ENCODE data around the gene NARF. TPM values are rescaled to one million over a fixed set of nuclear protein-coding genes. Genes with fewer than 3 reads are reported as not detected.

Gene NARF
- total RNA-seq, 1 experiment from 2014 or later = 20.6 TPM

DNA sequence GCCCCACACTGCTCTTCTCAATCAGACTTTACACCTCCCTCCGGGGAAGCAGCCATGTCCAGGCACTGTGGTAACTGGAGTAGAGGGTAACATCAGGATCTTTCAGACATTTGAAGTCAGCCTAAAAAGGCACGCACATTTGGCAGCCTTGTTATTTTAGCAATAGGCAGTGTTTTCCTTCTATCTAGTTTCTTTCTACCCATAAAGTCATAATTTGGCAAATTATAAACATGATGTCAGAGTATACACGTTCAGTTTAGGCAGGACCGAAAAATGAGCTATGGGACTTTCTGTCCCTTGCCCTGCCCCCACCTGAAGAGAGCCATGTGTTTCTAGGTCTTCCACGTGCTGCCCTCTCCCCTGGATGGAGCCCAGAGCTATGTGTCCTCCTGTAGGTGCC, 21.1 kb downstream of the NARF start:
- no peaks in the 10 kb centered on the region for H3K9me3 Mint-ChIP-seq (ENCODE audit: unreplicated experiment)
- H3K27me3 Mint-ChIP-seq (ENCODE audit: insufficient read depth, unreplicated experiment) = no peaks in the 10 kb centered on the region
- no peak overlapping the region for H3K27ac Mint-ChIP-seq (ENCODE audit: low read depth, unreplicated experiment)
- H3K4me3 Mint-ChIP-seq (ENCODE audit: unreplicated experiment) = no peak overlapping the region
- H3K4me1 Mint-ChIP-seq (ENCODE audit: insufficient read depth, unreplicated experiment) = no peaks in the 10 kb centered on the region
- no TSS peak for BruUV-seq (replicated peaks)
- ChIA-PET POLR2A (no interaction called here), CTCF (no interaction called here)
- intact Hi-C loops (cut with micrococcal nuclease) = no loop called here
- peaks cover 46% of the 10 kb centered on the region for H3K36me3 Mint-ChIP-seq (ENCODE audit: insufficient read depth, unreplicated experiment)
- no peak for DNase-seq (ENCODE audit: unreplicated experiment)
- TF ChIP-seq, protein P1, sequence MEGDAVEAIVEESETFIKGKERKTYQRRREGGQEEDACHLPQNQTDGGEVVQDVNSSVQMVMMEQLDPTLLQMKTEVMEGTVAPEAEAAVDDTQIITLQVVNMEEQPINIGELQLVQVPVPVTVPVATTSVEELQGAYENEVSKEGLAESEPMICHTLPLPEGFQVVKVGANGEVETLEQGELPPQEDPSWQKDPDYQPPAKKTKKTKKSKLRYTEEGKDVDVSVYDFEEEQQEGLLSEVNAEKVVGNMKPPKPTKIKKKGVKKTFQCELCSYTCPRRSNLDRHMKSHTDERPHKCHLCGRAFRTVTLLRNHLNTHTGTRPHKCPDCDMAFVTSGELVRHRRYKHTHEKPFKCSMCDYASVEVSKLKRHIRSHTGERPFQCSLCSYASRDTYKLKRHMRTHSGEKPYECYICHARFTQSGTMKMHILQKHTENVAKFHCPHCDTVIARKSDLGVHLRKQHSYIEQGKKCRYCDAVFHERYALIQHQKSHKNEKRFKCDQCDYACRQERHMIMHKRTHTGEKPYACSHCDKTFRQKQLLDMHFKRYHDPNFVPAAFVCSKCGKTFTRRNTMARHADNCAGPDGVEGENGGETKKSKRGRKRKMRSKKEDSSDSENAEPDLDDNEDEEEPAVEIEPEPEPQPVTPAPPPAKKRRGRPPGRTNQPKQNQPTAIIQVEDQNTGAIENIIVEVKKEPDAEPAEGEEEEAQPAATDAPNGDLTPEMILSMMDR (IDR thresholded peaks at IDR 0.05; ENCODE audit: unreplicated experiment) = no peak

DNA sequence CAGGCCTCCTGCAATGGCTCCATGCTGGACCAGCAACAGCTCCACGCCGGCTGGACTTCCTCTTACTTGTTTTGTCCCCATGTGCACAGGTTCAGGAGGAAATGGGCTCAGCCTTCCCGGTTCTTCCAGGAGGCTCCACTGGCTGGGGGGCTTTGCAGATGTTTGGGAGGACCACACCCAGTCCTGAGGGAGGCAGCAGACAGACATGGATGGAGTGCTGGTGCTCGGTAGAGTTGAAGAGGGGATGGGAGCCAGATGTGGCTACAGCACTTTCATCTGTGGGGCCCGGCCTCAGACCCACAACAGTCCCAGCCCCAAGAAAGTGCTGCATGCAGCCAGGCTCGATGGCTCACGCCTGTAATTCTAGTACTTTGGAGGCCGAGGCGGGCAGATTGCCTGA, 21.8 kb downstream of the NARF start:
- no peak overlapping the region for H3K4me3 Mint-ChIP-seq (ENCODE audit: unreplicated experiment)
- POLR2A ChIA-PET = no interaction called here

DNA sequence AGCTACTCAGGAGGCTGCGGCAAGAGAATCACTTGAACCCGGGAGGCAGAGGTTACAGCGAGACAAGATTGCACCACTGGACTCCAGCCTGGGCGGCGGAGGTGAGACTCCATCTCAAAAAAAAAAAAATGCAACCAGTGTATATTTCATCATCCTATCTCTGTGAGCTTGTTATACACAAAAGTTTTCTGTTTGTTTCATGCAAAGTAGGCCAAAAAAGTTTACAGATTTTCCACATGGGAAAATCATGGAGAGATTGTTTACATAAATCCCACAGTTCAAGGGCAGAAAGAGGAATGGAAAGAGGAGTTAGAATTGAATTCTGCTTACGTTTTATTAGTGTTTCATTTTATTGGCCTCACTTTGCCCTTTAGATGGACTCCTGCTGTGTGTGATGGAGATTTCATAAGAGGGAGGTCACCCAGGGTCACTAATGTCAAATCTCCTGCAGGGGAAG, 24.7 kb downstream of the NARF start:
- no peak for DNase-seq (ENCODE audit: unreplicated experiment)
- Mint-ChIP-seq H3K36me3 (ENCODE audit: insufficient read depth, unreplicated experiment) (peaks cover 40% of the 10 kb centered on the region), H3K27ac (ENCODE audit: low read depth, unreplicated experiment) (no peak overlapping the region), H3K4me1 (ENCODE audit: insufficient read depth, unreplicated experiment) (peaks cover 8% of the 10 kb centered on the region), H3K9me3 (ENCODE audit: unreplicated experiment) (no peaks in the 10 kb centered on the region), H3K4me3 (ENCODE audit: unreplicated experiment) (no peak overlapping the region), H3K27me3 (ENCODE audit: insufficient read depth, unreplicated experiment) (no peaks in the 10 kb centered on the region)
- TF ChIP-seq, protein P1 (IDR thresholded peaks at IDR 0.05; ENCODE audit: unreplicated experiment) = no peak
- ChIA-PET POLR2A (interaction anchor here (0.6 kb wide), 1 partner anchor 47 kb away, joined by 3 read pairs; no protein-coding TSS in a partner anchor), CTCF (interaction anchor here (0.7 to 1.1 kb wide), 3 partner anchors 9 to 68 kb away, joined by 3 to 4 read pairs (median 4); no protein-coding TSS in a partner anchor)
- BruUV-seq (replicated peaks) = no TSS peak
- intact Hi-C loops (cut with micrococcal nuclease) = no loop called here

More for the DNA sequence above, 21.8 kb downstream of the NARF start:
- no TSS peak for BruUV-seq (replicated peaks)
- Mint-ChIP-seq H3K27ac (ENCODE audit: low read depth, unreplicated experiment) (no peak overlapping the region), H3K36me3 (ENCODE audit: insufficient read depth, unreplicated experiment) (peaks cover 45% of the 10 kb centered on the region), H3K27me3 (ENCODE audit: insufficient read depth, unreplicated experiment) (no peaks in the 10 kb centered on the region), H3K9me3 (ENCODE audit: unreplicated experiment) (no peaks in the 10 kb centered on the region), H3K4me1 (ENCODE audit: insufficient read depth, unreplicated experiment) (no peaks in the 10 kb centered on the region)
- intact Hi-C loops (cut with micrococcal nuclease) = no loop called here
- DNase-seq (ENCODE audit: unreplicated experiment) = no peak
- TF ChIP-seq, protein P1 (IDR thresholded peaks at IDR 0.05; ENCODE audit: unreplicated experiment) = no peak
- CTCF ChIA-PET = interaction anchor here (1.2 kb wide), 1 partner anchor 47 kb away, joined by 3 read pairs; no protein-coding TSS in a partner anchor

DNA sequence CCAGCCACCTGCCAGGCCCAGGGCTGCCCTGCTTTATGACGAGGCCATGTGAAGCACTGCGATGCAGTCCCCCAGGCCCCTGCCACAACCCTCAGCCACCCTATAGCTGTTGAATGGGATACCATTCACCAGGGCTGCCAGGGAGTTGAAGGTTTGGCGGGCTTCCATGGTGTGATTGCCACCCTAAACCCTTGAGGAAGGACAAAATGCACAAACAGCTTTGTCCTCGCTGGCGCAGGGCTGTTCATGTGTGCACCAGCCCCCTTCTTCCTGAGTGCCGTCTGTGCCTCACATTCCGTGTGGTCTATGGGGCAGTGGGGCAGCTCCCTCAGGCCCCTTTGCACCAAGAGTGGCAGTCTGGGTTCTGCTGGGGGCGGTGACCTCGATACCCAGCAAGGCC, 25.3 kb downstream of the NARF start:
- intact Hi-C loops (cut with micrococcal nuclease) = no loop called here
- peaks cover 8% of the 10 kb centered on the region for H3K4me1 Mint-ChIP-seq (ENCODE audit: insufficient read depth, unreplicated experiment)
- no peaks in the 10 kb centered on the region for H3K27me3 Mint-ChIP-seq (ENCODE audit: insufficient read depth, unreplicated experiment)
- BruUV-seq (replicated peaks) = no TSS peak
- ChIA-PET POLR2A (no interaction called here), CTCF (interaction anchor here (0.7 kb wide), 1 partner anchor 67 kb away, joined by 4 read pairs; no protein-coding TSS in a partner anchor)
- no peak overlapping the region for H3K4me3 Mint-ChIP-seq (ENCODE audit: unreplicated experiment)
- no peak overlapping the region for H3K27ac Mint-ChIP-seq (ENCODE audit: low read depth, unreplicated experiment)
- TF ChIP-seq, protein P1 (IDR thresholded peaks at IDR 0.05; ENCODE audit: unreplicated experiment) = no peak
- DNase-seq (ENCODE audit: unreplicated experiment) = no peak
- no peaks in the 10 kb centered on the region for H3K9me3 Mint-ChIP-seq (ENCODE audit: unreplicated experiment)
- H3K36me3 Mint-ChIP-seq (ENCODE audit: insufficient read depth, unreplicated experiment) = peaks cover 42% of the 10 kb centered on the region

Measured in MCF 10A (cell line).